Measurements from ENCODE around the gene ZNF749. TPM values are rescaled to one million over a fixed set of nuclear protein-coding genes. Genes with fewer than 3 reads are reported as not detected.
"Not testable (repeated sequence)": the region's sequence is repeated elsewhere in the genome, so short reads cannot be mapped to it uniquely, and the experiment has no call there.

ZNF749 gene
- total and polyA plus RNA-seq, 8 donors, result 10.3 to 15.1 (median 12.7) TPM

DNA sequence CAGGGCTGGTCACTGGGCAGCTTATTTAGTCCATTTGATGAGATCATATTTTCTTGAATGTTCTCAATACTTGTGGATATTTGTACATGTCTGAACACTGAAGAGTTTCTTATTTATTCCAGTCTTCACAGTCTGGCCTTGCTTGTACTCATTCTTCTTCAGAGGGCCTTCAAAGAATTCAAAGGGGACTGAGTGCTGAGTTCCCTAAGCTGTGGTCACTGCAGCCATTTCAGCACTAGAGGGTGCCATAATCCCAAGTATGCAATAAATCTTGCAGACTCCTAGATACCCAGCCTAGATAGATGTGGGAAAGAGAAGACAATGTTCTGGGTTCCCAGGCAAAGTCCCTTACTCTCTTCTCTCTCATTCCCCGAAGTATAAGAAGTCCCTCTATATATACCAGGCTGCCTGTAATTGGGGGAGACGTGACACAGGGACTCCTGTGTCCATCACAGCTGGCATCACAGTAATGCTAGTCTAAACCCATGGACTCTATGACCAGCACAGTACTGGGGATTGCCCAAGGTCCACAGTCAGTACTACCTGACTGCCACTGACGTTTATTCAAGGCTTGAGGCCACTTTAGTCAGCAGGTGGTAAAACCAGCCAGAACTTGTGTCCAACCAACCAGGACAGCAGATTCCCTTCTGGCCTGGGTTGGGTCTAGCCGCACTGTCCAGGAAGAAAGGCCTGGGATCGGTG lies 30.7 kb downstream of the ZNF749 start:
- no peak overlapping the region for H3K4me3 ChIP-seq
- peak; percentile 46 for ATAC-seq
- no peak for DNase-seq
- no peak overlapping the region for H3K27ac ChIP-seq
- intact Hi-C loops (cut with DNase I), result no loop called here
- peaks cover 0 to 28% of the 10 kb centered on the region in 2 donors for H3K36me3 ChIP-seq
- H3K4me1 ChIP-seq, result no peaks in the 10 kb centered on the region
- no peaks in the 10 kb centered on the region for H3K27me3 ChIP-seq
- TF ChIP-seq, protein P1, sequence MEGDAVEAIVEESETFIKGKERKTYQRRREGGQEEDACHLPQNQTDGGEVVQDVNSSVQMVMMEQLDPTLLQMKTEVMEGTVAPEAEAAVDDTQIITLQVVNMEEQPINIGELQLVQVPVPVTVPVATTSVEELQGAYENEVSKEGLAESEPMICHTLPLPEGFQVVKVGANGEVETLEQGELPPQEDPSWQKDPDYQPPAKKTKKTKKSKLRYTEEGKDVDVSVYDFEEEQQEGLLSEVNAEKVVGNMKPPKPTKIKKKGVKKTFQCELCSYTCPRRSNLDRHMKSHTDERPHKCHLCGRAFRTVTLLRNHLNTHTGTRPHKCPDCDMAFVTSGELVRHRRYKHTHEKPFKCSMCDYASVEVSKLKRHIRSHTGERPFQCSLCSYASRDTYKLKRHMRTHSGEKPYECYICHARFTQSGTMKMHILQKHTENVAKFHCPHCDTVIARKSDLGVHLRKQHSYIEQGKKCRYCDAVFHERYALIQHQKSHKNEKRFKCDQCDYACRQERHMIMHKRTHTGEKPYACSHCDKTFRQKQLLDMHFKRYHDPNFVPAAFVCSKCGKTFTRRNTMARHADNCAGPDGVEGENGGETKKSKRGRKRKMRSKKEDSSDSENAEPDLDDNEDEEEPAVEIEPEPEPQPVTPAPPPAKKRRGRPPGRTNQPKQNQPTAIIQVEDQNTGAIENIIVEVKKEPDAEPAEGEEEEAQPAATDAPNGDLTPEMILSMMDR (IDR thresholded peaks at IDR 0.05), result no peak
- peaks cover 9 to 99% of the 10 kb centered on the region in 2 donors for H3K9me3 ChIP-seq

DNA sequence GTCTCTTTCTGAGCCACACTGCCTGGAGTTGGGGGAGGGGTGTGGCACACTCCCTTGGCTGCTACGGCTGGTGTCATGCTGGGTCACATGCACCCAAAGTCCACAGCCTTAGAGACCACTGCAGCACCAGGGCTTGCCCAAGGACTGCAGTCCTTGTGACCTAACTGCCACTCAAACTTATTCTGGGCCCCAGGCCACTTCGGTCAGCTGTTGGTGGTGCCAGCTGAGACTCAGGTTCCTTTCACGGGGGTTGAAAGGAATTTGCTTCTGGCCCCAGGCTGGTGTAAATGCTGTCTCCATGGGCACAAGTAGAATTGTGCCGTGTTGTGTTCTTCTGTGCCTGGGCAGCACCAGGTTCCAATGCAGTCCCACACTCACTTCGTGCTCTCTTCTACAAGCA lies 31.4 kb downstream of the ZNF749 start:
- Histone ChIP-seq H3K4me3 (no peak overlapping the region), H3K27ac (no peak overlapping the region), H3K4me1 (no peaks in the 10 kb centered on the region), H3K27me3 (no peaks in the 10 kb centered on the region), H3K9me3 (peaks cover 9 to 99% of the 10 kb centered on the region in 2 donors), H3K36me3 (peaks cover 0 to 34% of the 10 kb centered on the region in 2 donors)
- TF ChIP-seq, protein P1 (IDR thresholded peaks at IDR 0.05), result no peak
- intact Hi-C loops (cut with DNase I), result no loop called here
- no peak for DNase-seq
- ATAC-seq, result no peak

DNA sequence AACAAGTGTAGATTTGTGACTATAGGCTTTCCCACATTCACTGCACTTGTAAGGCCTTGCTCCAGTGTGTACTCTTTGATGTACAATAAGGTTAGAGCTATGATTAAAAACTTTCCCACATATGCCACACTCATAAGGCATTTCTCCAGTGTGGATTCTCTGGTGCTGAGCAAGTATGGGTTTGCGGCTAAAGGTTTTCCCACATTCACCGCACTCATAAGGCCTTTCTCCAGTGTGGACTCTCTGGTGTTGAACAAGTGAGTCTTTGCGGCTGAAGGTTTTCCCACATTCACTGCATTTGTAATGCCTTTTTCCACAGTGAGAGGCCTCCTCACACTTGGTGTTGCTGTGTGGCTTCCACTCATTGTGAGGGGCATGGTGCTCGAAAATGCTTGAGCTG lies 38.5 kb downstream of the ZNF749 start:
- Histone ChIP-seq H3K27ac (no peak overlapping the region), H3K27me3 (no peaks in the 10 kb centered on the region), H3K36me3 (peaks cover 11 to 60% of the 10 kb centered on the region in 2 donors), H3K9me3 (peaks cover 23 to 85% of the 10 kb centered on the region in 2 donors), H3K4me3 (no peak overlapping the region), H3K4me1 (peaks cover 5 to 10% of the 10 kb centered on the region in 2 donors)
- DNase-seq (no peak), ATAC-seq (no peak)
- TF ChIP-seq, protein P1 (IDR thresholded peaks at IDR 0.05), result no peak
- intact Hi-C loops (cut with DNase I), result no loop called here

DNA sequence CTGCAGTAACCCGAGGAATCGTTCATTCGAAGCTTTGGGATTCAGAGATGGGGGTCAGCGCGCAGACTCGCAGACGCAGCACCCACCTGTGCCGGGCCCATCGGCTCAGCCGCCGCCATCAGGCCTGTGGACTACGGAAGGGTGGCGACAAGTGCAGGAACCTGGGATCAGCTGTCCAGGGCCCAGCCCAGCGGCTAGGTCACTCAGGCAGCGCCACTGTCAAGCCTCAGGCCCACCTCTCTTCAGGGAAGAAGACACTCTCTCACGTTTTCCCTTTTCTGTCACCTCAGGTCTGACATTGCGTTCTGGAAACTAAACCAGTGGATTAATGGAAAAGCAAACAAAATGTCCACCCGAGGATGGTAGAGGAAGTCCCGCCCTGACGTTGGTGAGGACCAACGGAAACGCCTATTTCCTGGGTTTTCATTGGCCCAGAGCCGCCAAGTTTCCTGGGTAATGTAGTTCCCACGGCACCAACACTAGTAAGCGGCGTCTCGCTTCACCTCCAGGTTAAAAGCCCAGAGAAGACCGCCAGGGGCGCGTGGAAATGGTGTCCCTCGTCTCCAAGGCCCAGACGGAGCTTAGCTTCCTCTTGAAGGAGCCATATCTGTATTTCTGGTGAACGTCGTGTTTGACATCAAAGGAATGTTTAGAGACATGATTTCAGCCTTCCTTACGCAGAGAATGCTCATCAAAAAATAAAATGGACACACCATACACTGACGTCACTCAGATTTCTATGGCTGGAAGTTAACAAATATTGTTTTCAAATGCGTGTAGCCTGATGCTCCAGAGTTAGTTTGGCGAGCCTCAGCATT lies 42.3 kb downstream of the ZNF749 start, which contains the start of gene ZNF772:
ZNF772 (minus strand) TSS at position 376 of the 818 bp plus-strand sequence; CDS start at position 119, 257 bp downstream.
- intact Hi-C loops (cut with DNase I), result no loop called here

DNA sequence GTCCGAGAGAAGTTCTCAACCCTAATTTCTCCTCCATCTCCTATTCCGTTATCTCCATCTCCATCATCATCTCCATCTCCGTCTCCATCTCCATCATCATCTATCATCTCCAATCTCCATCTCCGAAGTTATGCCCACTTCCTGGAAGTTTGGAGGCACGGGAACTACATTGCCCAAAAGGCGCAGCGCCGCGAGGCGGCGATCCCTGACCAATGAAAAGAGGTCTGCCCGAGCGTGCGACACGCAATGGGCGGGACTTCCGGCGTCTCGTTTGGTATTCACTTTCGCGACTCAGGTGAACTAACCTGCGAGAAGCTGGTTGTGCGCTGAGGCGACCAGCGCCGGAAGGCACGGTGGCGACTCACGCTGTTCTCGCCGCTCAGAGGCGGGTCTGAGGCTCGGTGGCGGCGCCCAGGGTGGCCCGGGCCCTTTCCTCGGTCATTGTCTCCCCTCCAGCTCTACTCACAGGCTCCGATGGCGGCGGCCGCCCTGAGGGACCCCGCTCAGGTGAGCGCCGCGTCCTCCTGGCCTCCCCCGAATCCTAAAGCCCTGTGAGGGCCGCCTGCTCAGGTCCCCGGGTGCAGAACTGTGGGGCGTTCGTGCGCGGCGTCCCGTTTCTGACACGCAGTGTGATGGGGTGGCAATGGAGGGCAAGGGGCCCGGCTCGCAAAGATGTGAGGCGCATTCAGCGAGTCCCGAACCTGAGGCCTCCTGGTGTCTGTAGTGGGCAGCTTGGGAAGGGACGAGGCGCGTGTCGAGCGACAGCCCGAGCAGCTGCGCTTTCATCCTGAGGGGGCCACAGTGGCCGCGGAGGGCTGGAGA lies 52.6 kb downstream of the ZNF749 start, which contains the start of gene ZNF419:
ZNF419 (plus strand) TSS at position 274 of the 822 bp plus-strand sequence; CDS start at position 475, 201 bp downstream.
- peak within 1 kb of the TSS; percentile 86 to 89 for H3K4me3 ChIP-seq
- H3K27me3 ChIP-seq; intact Hi-C loops (cut with DNase I); H3K4me1 ChIP-seq: not testable (repeated sequence)
- H3K36me3 ChIP-seq, result peaks cover 0 to 27% of the 10 kb centered on the region in 2 donors
- ATAC-seq, result peak; percentile 100
- peak within 1 kb of the TSS; percentile 50 to 82 for H3K27ac ChIP-seq
- peaks cover 0 to 22% of the 10 kb centered on the region in 2 donors for H3K9me3 ChIP-seq
- peak; percentile 88 to 96 (median 94) for DNase-seq

More for the DNA sequence above, 42.3 kb downstream of the ZNF749 start, which contains the start of gene ZNF772:
- Histone ChIP-seq H3K36me3 (peaks cover 11 to 40% of the 10 kb centered on the region in 2 donors), H3K27ac (peak within 1 kb of the TSS in 1 of 2 donors; percentile 78), H3K9me3 (peaks cover 20 to 70% of the 10 kb centered on the region in 2 donors), H3K27me3 (no peaks in the 10 kb centered on the region), H3K4me1 (peaks cover 5 to 10% of the 10 kb centered on the region in 2 donors), H3K4me3 (peak within 1 kb of the TSS; percentile 66 to 74)
- TF ChIP-seq, protein P1 (IDR thresholded peaks at IDR 0.05), result peak; percentile 52 to 59
- DNase-seq (peak; percentile 83 to 94 (median 92)), ATAC-seq (peak; percentile 100)

DNA sequence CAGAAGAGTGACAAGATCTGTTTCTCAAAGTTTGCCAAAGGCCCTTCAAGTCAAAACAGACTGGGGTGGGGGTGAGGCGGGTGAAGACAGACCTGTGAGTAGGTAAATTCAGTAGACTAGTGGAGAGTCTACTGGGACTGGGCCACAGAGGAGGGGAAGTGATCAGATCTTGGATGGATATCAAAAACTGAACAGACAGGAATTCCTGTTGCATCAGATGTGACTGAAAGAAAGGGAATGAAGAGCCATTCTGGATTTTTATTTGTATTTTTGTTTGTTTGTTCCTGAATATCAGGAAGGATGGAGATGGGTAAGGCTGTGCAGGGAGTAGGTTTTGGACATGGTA lies 53.1 kb downstream of the ZNF749 start:
- Histone ChIP-seq H3K4me3 (peak overlapping the region in 1 of 2 donors; percentile 86), H3K9me3 (peaks cover 0 to 27% of the 10 kb centered on the region in 2 donors), H3K36me3 (peaks cover 0 to 33% of the 10 kb centered on the region in 2 donors)
- DNase-seq; intact Hi-C loops (cut with DNase I); H3K27ac ChIP-seq; H3K27me3 ChIP-seq; H3K4me1 ChIP-seq: not testable (repeated sequence)
- ATAC-seq, result peak; percentile 25

Data from left lung (tissue), 10 donors.